Measurements from ENCODE around the gene SNX15.

SNX15 gene

GRCh38 chr11:65058012-65058411, 30.8 kb downstream of the SNX15 start:
- DNase-seq: no peak

- no peak for DNase-seq
Measured at GRCh38 chr11:65058419-65059054, 31.3 kb downstream of the SNX15 start, which contains the start of gene NAALADL1. Gene NAALADL1 (minus strand): TSS chr11:65058553. CDS start chr11:65058521, 32 bp downstream.

GRCh38 chr11:65059523-65059922, 32.3 kb downstream of the SNX15 start:
- no peak for DNase-seq

GRCh38 chr11:65059959-65060824, 33.0 kb downstream of the SNX15 start:
- DNase-seq: no peak

GRCh38 chr11:65060913-65061408, 33.7 kb downstream of the SNX15 start:
- DNase-seq: no peak

- DNase-seq: no peak
Measured at GRCh38 chr11:65063532-65063931, 36.3 kb downstream of the SNX15 start.

- DNase-seq: no peak
Measured at GRCh38 chr11:65064847-65065240, 37.6 kb downstream of the SNX15 start.

- peak in 1 of 2 donors; percentile 51 for DNase-seq
Measured at GRCh38 chr11:65065851-65066250, 38.6 kb downstream of the SNX15 start.

- no peak for DNase-seq
Measured at GRCh38 chr11:65066315-65066714, 39.1 kb downstream of the SNX15 start.

- DNase-seq: no peak
Measured at GRCh38 chr11:65066805-65067291, 39.6 kb downstream of the SNX15 start.

GRCh38 chr11:65067446-65067845, 40.2 kb downstream of the SNX15 start:
- DNase-seq: no peak

GRCh38 chr11:65069217-65069616, 42.0 kb downstream of the SNX15 start:
- peak in 1 of 2 donors; percentile 50 for DNase-seq

- peak; percentile 33 to 36 for DNase-seq
Measured at GRCh38 chr11:65071907-65072630, 44.8 kb downstream of the SNX15 start.

- no peak for DNase-seq
Measured at GRCh38 chr11:65072631-65072966, 45.4 kb downstream of the SNX15 start.

- peak in 1 of 2 donors; percentile 34 for DNase-seq
Measured at GRCh38 chr11:65077451-65077850, 50.2 kb downstream of the SNX15 start.

- DNase-seq: peak; percentile 27 to 73
Measured at GRCh38 chr11:65078151-65078550, 50.9 kb downstream of the SNX15 start.

GRCh38 chr11:65078786-65079342, 51.6 kb downstream of the SNX15 start:
- DNase-seq: no peak

- no peak for DNase-seq
Measured at GRCh38 chr11:65083134-65083833, 56.0 kb downstream of the SNX15 start.

- DNase-seq: peak; percentile 92 to 98
Measured at GRCh38 chr11:65083834-65084597, 56.8 kb downstream of the SNX15 start, which contains the start of the genes CDCA5 and ZFPL1. Gene CDCA5 (minus strand): TSS chr11:65084040. CDS start chr11:65083978, 62 bp downstream. Gene ZFPL1 (plus strand): TSS chr11:65084222. CDS start chr11:65084699, 477 bp downstream.

- DNase-seq: no peak
Measured at GRCh38 chr11:65084598-65085375, 57.5 kb downstream of the SNX15 start.
